ENCODE results near the gene TRAK1. TPM values are rescaled to one million over a fixed set of nuclear protein-coding genes. Genes with fewer than 3 reads are reported as not detected.
A peak's percentile ranks its signal among the peaks of the same experiment; 100 is the strongest.

TRAK1 gene
- total RNA-seq, 4 donors from 2014 or later = 37.4 to 89.5 (median 53.0) TPM

DNA sequence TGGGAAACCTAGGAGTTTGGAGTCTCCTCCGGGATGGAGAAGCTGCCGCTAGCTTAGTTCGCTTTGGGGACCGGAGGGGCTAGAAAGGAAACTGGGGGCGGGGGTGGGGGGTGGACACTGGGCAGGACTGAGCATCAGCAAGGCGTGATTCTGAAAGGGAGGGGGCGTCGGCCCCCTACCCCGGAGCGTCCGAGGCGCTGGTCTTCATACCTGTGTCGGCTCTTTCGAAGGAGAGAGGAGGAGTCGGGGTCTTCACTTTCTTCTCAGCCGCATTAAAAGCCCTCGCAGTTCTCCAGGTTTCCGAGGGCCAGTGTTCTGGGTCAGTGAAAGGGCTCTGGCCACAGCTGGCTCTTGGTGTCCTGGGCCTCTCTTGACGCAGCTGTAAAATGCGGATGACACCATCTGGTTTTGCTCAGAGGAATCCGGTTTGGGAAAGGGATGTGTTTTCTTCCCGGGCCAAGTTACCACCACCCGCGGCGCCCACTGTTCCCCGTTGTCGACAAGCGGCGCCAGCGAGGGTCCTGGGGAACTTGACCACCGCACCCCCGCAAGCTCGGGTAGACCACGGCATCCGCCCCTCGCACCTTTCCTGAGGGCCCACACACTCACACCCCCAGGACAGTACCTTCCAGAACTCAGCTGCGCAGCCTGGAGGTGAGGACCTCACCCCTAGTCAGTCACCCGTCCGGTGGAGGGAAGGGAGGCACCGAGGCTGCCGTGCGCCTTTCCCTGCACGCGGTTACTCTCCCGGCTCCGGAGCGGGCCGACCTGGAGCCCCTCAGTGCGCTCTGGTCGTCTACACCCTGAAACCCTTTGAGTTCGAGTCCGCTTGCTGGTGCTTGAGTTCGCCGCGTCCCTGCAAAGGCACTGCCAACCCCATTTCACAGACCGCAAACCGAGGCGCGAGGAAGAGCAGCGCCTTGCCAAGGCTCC is 174.2 kb downstream of the TRAK1 start:
- 30% methylated on average over 2 of the region's 60 CpGs; no CpG with 5 or more reads in 1 of the 2 donors for WGBS, 2 donors (ENCODE audit: low coverage in 1 of 2)
- Histone ChIP-seq H3K27me3 (peaks cover 86% of the 10 kb centered on the region), H3K36me3 (no peaks in the 10 kb centered on the region), H3K9me3 (no peaks in the 10 kb centered on the region), H3K27ac (no peak overlapping the region), H3K4me1 (peaks cover 0 to 31% (median 11%) of the 10 kb centered on the region in 3 donors), H3K4me3 (peak overlapping the region in 1 of 2 donors; percentile 19)
- TF ChIP-seq, protein P1, sequence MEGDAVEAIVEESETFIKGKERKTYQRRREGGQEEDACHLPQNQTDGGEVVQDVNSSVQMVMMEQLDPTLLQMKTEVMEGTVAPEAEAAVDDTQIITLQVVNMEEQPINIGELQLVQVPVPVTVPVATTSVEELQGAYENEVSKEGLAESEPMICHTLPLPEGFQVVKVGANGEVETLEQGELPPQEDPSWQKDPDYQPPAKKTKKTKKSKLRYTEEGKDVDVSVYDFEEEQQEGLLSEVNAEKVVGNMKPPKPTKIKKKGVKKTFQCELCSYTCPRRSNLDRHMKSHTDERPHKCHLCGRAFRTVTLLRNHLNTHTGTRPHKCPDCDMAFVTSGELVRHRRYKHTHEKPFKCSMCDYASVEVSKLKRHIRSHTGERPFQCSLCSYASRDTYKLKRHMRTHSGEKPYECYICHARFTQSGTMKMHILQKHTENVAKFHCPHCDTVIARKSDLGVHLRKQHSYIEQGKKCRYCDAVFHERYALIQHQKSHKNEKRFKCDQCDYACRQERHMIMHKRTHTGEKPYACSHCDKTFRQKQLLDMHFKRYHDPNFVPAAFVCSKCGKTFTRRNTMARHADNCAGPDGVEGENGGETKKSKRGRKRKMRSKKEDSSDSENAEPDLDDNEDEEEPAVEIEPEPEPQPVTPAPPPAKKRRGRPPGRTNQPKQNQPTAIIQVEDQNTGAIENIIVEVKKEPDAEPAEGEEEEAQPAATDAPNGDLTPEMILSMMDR (IDR thresholded peaks at IDR 0.05) = no peak
- TF ChIP-seq POLR2AphosphoS5 (IDR thresholded peaks at IDR 0.05) (no peak), EP300 (IDR thresholded peaks at IDR 0.05) (no peak), POLR2A (IDR thresholded peaks at IDR 0.05) (no peak)
- ATAC-seq = no peak

DNA sequence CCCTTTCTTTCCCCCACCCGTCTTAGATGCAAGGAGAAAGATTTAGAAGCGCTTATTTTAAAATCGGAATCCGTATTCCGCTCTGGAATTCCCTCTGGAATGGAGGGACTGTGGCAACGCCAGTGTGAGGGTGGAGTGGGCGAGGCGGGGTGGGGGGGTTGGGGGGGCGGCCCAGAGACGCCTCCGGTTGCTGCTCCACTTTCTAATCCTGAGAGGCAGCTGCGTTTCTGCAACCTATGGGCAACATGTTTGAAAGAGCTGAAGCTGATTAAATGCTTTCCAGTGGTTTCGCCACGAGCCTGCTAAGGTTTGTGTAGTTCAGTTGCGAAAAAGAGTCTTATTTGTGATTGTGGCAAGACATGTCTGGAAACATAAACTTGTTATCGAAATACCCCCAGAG is 174.9 kb downstream of the TRAK1 start, which contains the start of gene CCK:
Gene CCK, minus strand, starts transcription at position 101 of the 400 bp plus-strand sequence. CDS start 2,555 bp downstream, outside the sequence.
- Histone ChIP-seq H3K4me1 (peaks cover 0 to 31% (median 11%) of the 10 kb centered on the region in 3 donors), H3K27me3 (peaks cover 86% of the 10 kb centered on the region), H3K36me3 (no peaks in the 10 kb centered on the region), H3K4me3 (peak within 1 kb of the TSS in 1 of 2 donors; percentile 19), H3K27ac (no peak within 1 kb of the TSS), H3K9me3 (no peaks in the 10 kb centered on the region)
- TF ChIP-seq, protein P1 (IDR thresholded peaks at IDR 0.05) = no peak
- TF ChIP-seq EP300 (IDR thresholded peaks at IDR 0.05) (no peak), POLR2AphosphoS5 (IDR thresholded peaks at IDR 0.05) (no peak), POLR2A (IDR thresholded peaks at IDR 0.05) (no peak)
- no peak for ATAC-seq
- 47 to 52% methylated on average over 2 to 10 of the region's 16 CpGs for WGBS, 2 donors (ENCODE audit: low coverage in 1 of 2)

DNA sequence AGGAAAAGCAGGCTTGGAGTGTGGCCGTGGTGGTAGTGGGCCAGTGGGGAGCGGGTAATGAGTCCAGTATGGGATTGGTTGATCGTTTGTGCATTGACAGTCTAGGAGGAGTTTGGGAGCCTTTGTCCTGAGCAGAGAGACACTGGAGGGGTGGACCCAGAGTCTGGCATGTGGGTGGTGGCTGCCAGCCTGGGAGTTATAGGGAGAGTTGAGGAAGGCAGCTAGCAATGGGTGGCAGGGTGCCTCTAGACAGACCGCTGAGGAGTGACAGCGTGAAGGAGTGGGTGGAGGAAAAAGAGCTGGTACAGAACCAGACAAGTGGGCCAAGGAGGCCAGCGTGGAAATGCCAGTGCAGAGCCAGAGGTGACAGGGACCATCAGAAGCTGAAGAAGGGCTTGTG is 176.7 kb downstream of the TRAK1 start:
- TF ChIP-seq POLR2A (IDR thresholded peaks at IDR 0.05) (no peak), EP300 (IDR thresholded peaks at IDR 0.05) (no peak), POLR2AphosphoS5 (IDR thresholded peaks at IDR 0.05) (no peak)
- TF ChIP-seq, protein P1 (IDR thresholded peaks at IDR 0.05) = no peak
- peaks cover 0 to 30% (median 11%) of the 10 kb centered on the region in 3 donors for H3K4me1 ChIP-seq
- peaks cover 79% of the 10 kb centered on the region for H3K27me3 ChIP-seq
- no peaks in the 10 kb centered on the region for H3K36me3 ChIP-seq
- no peak overlapping the region for H3K4me3 ChIP-seq
- no peak overlapping the region for H3K27ac ChIP-seq
- WGBS, 2 donors (ENCODE audit: low coverage in 1 of 2) = 73 to 96% methylated on average over 3 to 5 of the region's 6 CpGs
- no peaks in the 10 kb centered on the region for H3K9me3 ChIP-seq
- ATAC-seq = no peak

DNA sequence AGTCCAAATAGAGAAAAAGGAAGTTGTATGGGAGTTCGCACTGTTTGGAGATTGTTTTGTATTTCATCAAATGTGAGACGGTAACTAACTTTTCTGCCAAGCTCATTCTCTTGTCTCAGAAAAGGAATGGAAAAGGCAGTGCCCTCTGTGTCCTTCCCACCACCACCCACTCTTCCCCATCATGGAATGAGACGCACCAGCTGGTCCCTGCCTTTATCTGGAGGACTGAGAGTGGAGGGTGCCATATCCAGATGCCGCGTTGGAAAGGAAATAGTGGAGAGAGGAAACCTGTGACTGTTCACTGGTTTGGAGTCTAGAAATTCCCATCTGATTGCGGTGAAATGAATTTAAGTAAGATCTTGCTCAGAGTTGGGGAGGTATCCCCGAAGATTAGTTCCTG is 178.5 kb downstream of the TRAK1 start:
- Histone ChIP-seq H3K27ac (no peak overlapping the region), H3K36me3 (no peaks in the 10 kb centered on the region), H3K9me3 (no peaks in the 10 kb centered on the region), H3K4me1 (peaks cover 0 to 13% (median 3%) of the 10 kb centered on the region in 3 donors), H3K4me3 (no peak overlapping the region), H3K27me3 (peaks cover 62% of the 10 kb centered on the region)
- ATAC-seq = no peak
- 81 to 88% methylated on average over 6 of the region's 7 CpGs for WGBS, 2 donors (ENCODE audit: low coverage in 1 of 2)
- TF ChIP-seq, protein P1 (IDR thresholded peaks at IDR 0.05) = no peak
- TF ChIP-seq POLR2AphosphoS5 (IDR thresholded peaks at IDR 0.05) (no peak), EP300 (IDR thresholded peaks at IDR 0.05) (no peak)
